H9 (cell line): ENCODE measurements around the gene RABIF. TPM values are rescaled to one million over a fixed set of nuclear protein-coding genes. Genes with fewer than 3 reads are reported as not detected.

Experiments
- DNase-seq: peaks from one replicate; pipeline ENCODE4 v3.0.0-alpha.2; 2017
- H2AFZ ChIP-seq: one replicate; pipeline ENCODE4 v1.6.1; 2013; ENCODE audit warnings: mild to moderate bottlenecking, low read length, control low read depth, moderate library complexity
- H2AK5ac ChIP-seq: 2 replicates; pipeline ENCODE4 v1.6.1; 2013; ENCODE audit warnings: low read length, control low read depth, mixed read lengths; ENCODE audit not compliant: insufficient read length
- H2BK120ac ChIP-seq: one replicate; pipeline ENCODE4 v1.6.1; 2013; ENCODE audit warnings: low read depth, mild to moderate bottlenecking, low read length, control low read depth, inconsistent platforms; ENCODE audit not compliant: poor library complexity, severe bottlenecking
- H2BK12ac ChIP-seq: 2 replicates; pipeline ENCODE4 v1.6.1; 2013; ENCODE audit warnings: low read length, control low read depth, mixed read lengths, low read depth; ENCODE audit not compliant: insufficient read length
- H2BK15ac ChIP-seq: 2 replicates; pipeline ENCODE4 v1.6.1; 2013; ENCODE audit warnings: low read depth, low read length, control low read depth
- H2BK20ac ChIP-seq: one replicate; pipeline ENCODE4 v1.6.1; 2013; ENCODE audit warnings: low read depth, mild to moderate bottlenecking, low read length, control low read depth, inconsistent platforms; ENCODE audit not compliant: poor library complexity, severe bottlenecking
- H2BK5ac ChIP-seq: 2 replicates; pipeline ENCODE4 v1.6.1; 2013; ENCODE audit warnings: low read length, control low read depth, mixed read lengths; ENCODE audit not compliant: insufficient read length
- H3K14ac ChIP-seq: 2 replicates; pipeline ENCODE4 v1.6.1; 2013; ENCODE audit warnings: low read length, control low read depth; ENCODE audit not compliant: insufficient read depth
- H3K18ac ChIP-seq: 2 replicates; pipeline ENCODE4 v1.6.1; 2013; ENCODE audit warnings: low read depth, mild to moderate bottlenecking, mixed read lengths, low read length, control low read depth; ENCODE audit not compliant: insufficient read length
- H3K23ac ChIP-seq: 2 replicates; pipeline ENCODE4 v1.6.1; 2013; ENCODE audit warnings: low read length, control low read depth, mixed read lengths, low read depth; ENCODE audit not compliant: insufficient read length
- H3K23me2 ChIP-seq: 2 replicates; pipeline ENCODE4 v1.6.1; 2013; ENCODE audit warnings: low read depth, mild to moderate bottlenecking, mixed read lengths, low read length, control low read depth; ENCODE audit not compliant: insufficient read length, poor library complexity, severe bottlenecking
- H3K27ac ChIP-seq: 2 replicates; pipeline ENCODE4 v1.5.1; 2013; ENCODE audit warnings: low read length, control low read depth, mixed read lengths, low read depth; ENCODE audit not compliant: insufficient read length
- H3K27me3 ChIP-seq: 2 replicates; pipeline ENCODE4 v1.6.1; 2013; ENCODE audit warnings: low read length, control low read depth, inconsistent platforms; ENCODE audit not compliant: insufficient read depth
- H3K4ac ChIP-seq: 2 replicates; pipeline ENCODE4 v1.6.1; 2013; ENCODE audit warnings: low read depth, mild to moderate bottlenecking, control low read depth, inconsistent platforms, low read length, moderate library complexity
- H3K4me1 ChIP-seq: 2 replicates; pipeline ENCODE4 v1.6.1; 2013; ENCODE audit warnings: low read length, control low read depth, inconsistent platforms; ENCODE audit not compliant: insufficient read depth
- H3K4me2 ChIP-seq: 2 replicates; pipeline ENCODE4 v1.6.1; 2013; ENCODE audit warnings: low read length, control low read depth, mixed read lengths; ENCODE audit not compliant: insufficient read length, insufficient read depth
- H3K56ac ChIP-seq: 2 replicates; pipeline ENCODE4 v1.6.1; 2013; ENCODE audit warnings: low read depth, mild to moderate bottlenecking, mixed read lengths, low read length, control low read depth; ENCODE audit not compliant: insufficient read length
- H3K79me1 ChIP-seq: 2 replicates; pipeline ENCODE4 v1.6.1; 2013; ENCODE audit warnings: low read depth, mild to moderate bottlenecking, moderate library complexity, low read length, control low read depth, inconsistent platforms; ENCODE audit not compliant: insufficient read depth, poor library complexity, severe bottlenecking
- H3K79me2 ChIP-seq: 2 replicates; pipeline ENCODE4 v1.6.1; 2013; ENCODE audit warnings: low read length, control low read depth, inconsistent platforms; ENCODE audit not compliant: insufficient read depth
- H3K9ac ChIP-seq: 2 replicates; pipeline ENCODE4 v1.6.1; 2013; ENCODE audit warnings: low read length, control low read depth, mixed read lengths; ENCODE audit not compliant: insufficient read length; ENCODE audit errors: extremely low read depth
- H3K9me3 ChIP-seq: one replicate; pipeline ENCODE4 v1.6.1; 2013; ENCODE audit warnings: low read depth, low read length, inconsistent platforms; ENCODE audit not compliant: control insufficient read depth
- H3T11ph ChIP-seq: one replicate; pipeline ENCODE4 v1.6.1; 2013; ENCODE audit warnings: mild to moderate bottlenecking, low read length, control low read depth, inconsistent platforms
- H4K20me1 ChIP-seq: one replicate; pipeline ENCODE4 v1.6.1; 2013; ENCODE audit not compliant: control insufficient read depth, insufficient read length, insufficient read depth
- H4K5ac ChIP-seq: 2 replicates; pipeline ENCODE4 v1.6.1; 2013; ENCODE audit warnings: low read depth, mild to moderate bottlenecking, mixed read lengths, low read length, control low read depth; ENCODE audit not compliant: insufficient read length
- H4K8ac ChIP-seq: replicated peaks from 2 replicates; pipeline ENCODE4 v1.6.1; 2013; ENCODE audit warnings: low read length, control low read depth, mixed read lengths, low read depth; ENCODE audit not compliant: insufficient read length
- H4K91ac ChIP-seq: 2 replicates; pipeline ENCODE4 v1.6.1; 2013; ENCODE audit warnings: low read depth, mild to moderate bottlenecking, moderate library complexity, mixed read lengths, low read length, control low read depth; ENCODE audit not compliant: insufficient read length
- H3K27ac Mint-ChIP-seq, 3 experiments: 2 replicates in 2 of 3; 3 replicates in 1 of 3; pipeline ENCODE4 v1.8.0; 2020 to 2021; ENCODE audit warnings: mixed read lengths in 3 of 3, mild to moderate bottlenecking in 1 of 3, moderate library complexity in 1 of 3
- H3K27me3 Mint-ChIP-seq: 2 replicates; pipeline ENCODE4 v1.8.0; 2021; ENCODE audit warnings: low read depth, mild to moderate bottlenecking, moderate library complexity, mixed read lengths
- H3K36me3 Mint-ChIP-seq, 3 experiments: 2 replicates in 2 of 3; 3 replicates in 1 of 3; pipeline ENCODE4 v1.8.0; 2020 to 2021; ENCODE audit warnings: low read depth in 3 of 3, mixed read lengths in 3 of 3; ENCODE audit not compliant: insufficient read depth in 1 of 3
- H3K4me1 Mint-ChIP-seq, 2 experiments: 2 replicates each; pipeline ENCODE4 v1.8.0; 2020; ENCODE audit warnings: mixed read lengths in 2 of 2
- H3K4me3 Mint-ChIP-seq, 2 experiments: 2 replicates in 1 of 2; 3 replicates in 1 of 2; pipeline ENCODE4 v1.8.0; 2020 to 2021; ENCODE audit warnings: mild to moderate bottlenecking in 2 of 2, mixed read lengths in 2 of 2, moderate library complexity in 1 of 2
- H3K9me3 Mint-ChIP-seq, 2 experiments: 2 replicates in 1 of 2; 3 replicates in 1 of 2; pipeline ENCODE4 v1.8.0; 2020; ENCODE audit warnings: mild to moderate bottlenecking in 2 of 2, mixed read lengths in 2 of 2, moderate library complexity in 1 of 2
- WGBS: extraction: QIAGEN DNeasy Blood & Tissue Kit; methylation state at CpG from one replicate; pipeline ENCODE4 v1.1.7; 2013; ENCODE audit warnings: missing lambda C conversion rate, low lambda C conversion rate, mixed read lengths; ENCODE audit not compliant: insufficient read length; ENCODE audit errors: extremely low coverage; 5-methylcytosine and 5-hydroxymethylcytosine counted together
- total RNA-seq: library from RNA; stranded (reverse); gene quantifications from 2 replicates; pipeline ENCODE4 v1.2.1, GENCODE V29; 2021
- TF ChIP-seq, protein P1 (sequence below): fragments of 200-600 bp; sonication (generic); conservative IDR thresholded peaks from 3 replicates; pipeline ENCODE4 v1.8.0; 2021; ENCODE audit warnings: antibody characterized with exemption, mild to moderate bottlenecking

The RABIF gene
- total RNA-seq, 1 experiment from 2014 or later = 8.3 TPM

DNA sequence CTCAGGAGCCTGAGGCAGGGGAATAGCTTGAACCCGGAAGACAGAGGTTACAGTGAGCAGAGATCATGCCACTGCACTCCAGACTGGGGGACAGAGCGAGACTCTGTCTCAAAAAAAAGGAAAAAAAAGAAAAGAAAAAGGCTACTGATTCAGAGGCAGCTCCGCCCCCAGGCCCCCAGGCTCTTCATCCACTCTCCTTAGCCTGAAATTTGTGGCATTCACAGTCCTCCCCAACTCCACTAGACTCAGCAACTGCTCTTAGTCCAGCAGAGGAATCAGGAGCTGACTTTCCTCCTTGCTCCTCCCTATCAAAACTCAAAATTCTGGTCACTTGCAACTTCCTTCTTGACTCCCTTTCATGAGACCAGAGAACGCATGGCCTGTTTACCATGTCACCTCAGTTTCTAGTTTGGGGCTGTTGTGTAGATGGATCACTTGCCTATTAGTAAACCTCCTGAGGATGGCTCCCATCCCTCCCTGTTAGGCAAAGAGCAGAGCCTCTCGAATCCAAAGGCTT is 51.1 kb downstream of the RABIF start:
- H3K4ac ChIP-seq = no peak overlapping the region
- H3K4me1 Mint-ChIP-seq = peaks cover 19 to 23% of the 10 kb centered on the region in 2 experiments
- no peak overlapping the region for H4K5ac ChIP-seq
- no peak overlapping the region for H4K8ac ChIP-seq
- H2BK5ac ChIP-seq = no peak overlapping the region
- no peak overlapping the region for H3K56ac ChIP-seq
- H2BK120ac ChIP-seq = no peak overlapping the region
- H4K91ac ChIP-seq = no peak overlapping the region
- no peak overlapping the region for H2BK12ac ChIP-seq
- H3K23ac ChIP-seq = no peak overlapping the region
- no peak for DNase-seq
- H2BK15ac ChIP-seq = no peak overlapping the region
- no peaks in the 10 kb centered on the region for H3K79me2 ChIP-seq
- H2AK5ac ChIP-seq = no peak overlapping the region
- H3K27ac ChIP-seq = no peak overlapping the region
- no peaks in the 10 kb centered on the region for H3K79me1 ChIP-seq
- no peaks in the 10 kb centered on the region for H4K20me1 ChIP-seq
- no peak overlapping the region for H3K4me2 ChIP-seq
- H2BK20ac ChIP-seq = no peak overlapping the region
- no peaks in the 10 kb centered on the region; the same call in 1 of the 2 replicates for H3K4me1 ChIP-seq
- no peaks in the 10 kb centered on the region for H3K36me3 Mint-ChIP-seq
- H2AFZ ChIP-seq = no peak overlapping the region
- no peaks in the 10 kb centered on the region for H3K27me3 ChIP-seq
- H3T11ph ChIP-seq = no peak overlapping the region
- H3K14ac ChIP-seq = no peak overlapping the region
- no peak overlapping the region for H3K18ac ChIP-seq
- TF ChIP-seq, protein P1, sequence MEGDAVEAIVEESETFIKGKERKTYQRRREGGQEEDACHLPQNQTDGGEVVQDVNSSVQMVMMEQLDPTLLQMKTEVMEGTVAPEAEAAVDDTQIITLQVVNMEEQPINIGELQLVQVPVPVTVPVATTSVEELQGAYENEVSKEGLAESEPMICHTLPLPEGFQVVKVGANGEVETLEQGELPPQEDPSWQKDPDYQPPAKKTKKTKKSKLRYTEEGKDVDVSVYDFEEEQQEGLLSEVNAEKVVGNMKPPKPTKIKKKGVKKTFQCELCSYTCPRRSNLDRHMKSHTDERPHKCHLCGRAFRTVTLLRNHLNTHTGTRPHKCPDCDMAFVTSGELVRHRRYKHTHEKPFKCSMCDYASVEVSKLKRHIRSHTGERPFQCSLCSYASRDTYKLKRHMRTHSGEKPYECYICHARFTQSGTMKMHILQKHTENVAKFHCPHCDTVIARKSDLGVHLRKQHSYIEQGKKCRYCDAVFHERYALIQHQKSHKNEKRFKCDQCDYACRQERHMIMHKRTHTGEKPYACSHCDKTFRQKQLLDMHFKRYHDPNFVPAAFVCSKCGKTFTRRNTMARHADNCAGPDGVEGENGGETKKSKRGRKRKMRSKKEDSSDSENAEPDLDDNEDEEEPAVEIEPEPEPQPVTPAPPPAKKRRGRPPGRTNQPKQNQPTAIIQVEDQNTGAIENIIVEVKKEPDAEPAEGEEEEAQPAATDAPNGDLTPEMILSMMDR = no peak
- H3K9me3 Mint-ChIP-seq = no peaks in the 10 kb centered on the region; a peak in 1 of 5 replicates
- H3K9ac ChIP-seq = no peak overlapping the region
- no peak overlapping the region for H3K4me3 Mint-ChIP-seq
- H3K23me2 ChIP-seq = no peaks in the 10 kb centered on the region
- H3K27ac Mint-ChIP-seq = no peak overlapping the region; a peak in 1 of 7 replicates
- no peaks in the 10 kb centered on the region for H3K9me3 ChIP-seq
- WGBS = no CpG with 5 or more reads among the region's 5 CpGs
- no peaks in the 10 kb centered on the region; the same call in 1 of the 2 replicates for H3K27me3 Mint-ChIP-seq
